ENCODE results near the gene GPD2. TPM values are rescaled to one million over a fixed set of nuclear protein-coding genes. Genes with fewer than 3 reads are reported as not detected.

Gene GPD2
- total and polyA plus RNA-seq, 2 of the 4 experiments (the other 2 are of a cell fraction) = 20.4 to 100 TPM

DNA sequence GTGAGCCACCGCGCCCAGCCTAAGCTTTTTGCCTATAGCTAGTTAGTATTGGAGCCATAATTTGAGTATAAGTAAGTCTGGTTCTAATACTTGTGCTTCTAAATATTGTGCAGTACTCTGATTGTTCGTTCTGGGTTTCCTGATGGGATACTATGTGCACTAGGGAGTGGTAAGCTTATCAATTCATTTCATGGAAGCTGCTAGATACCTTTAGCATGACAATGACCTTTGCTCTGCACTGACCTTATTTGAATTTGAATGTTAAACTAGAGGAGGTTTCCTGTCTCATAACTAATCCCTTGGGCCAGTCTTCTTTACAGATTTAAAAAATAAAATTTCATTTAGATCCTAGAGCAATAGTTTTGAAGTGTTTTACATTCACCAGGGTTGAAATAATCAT is 125.1 kb downstream of the GPD2 start:
- TF ChIP-seq FOS (IDR thresholded peaks at IDR 0.05; ENCODE audit: low read depth, low read length) (no peak), RAD21 (IDR thresholded peaks at IDR 0.05; ENCODE audit: low read length) (no peak)
- H3K4me3 ChIP-seq (ENCODE audit: insufficient read depth, low read depth, low read length) = no peak overlapping the region
- H4K20me1 ChIP-seq (ENCODE audit: insufficient read depth, low read length) = no peaks in the 10 kb centered on the region
- no peak overlapping the region for H3K4me2 ChIP-seq (ENCODE audit: low read depth, low read length)
- H3K23ac ChIP-seq (ENCODE audit: low read depth, low read length) = no peak overlapping the region
- H2BK15ac ChIP-seq (ENCODE audit: low read depth, low read length) = no peak overlapping the region
- no peak overlapping the region for H4K5ac ChIP-seq (ENCODE audit: low read depth, low read length)
- BruUV-seq (replicated peaks) = no TSS peak
- no peak overlapping the region for H2BK120ac ChIP-seq (ENCODE audit: low read depth, low read length)
- no peak overlapping the region for H2BK20ac ChIP-seq (ENCODE audit: low read depth, low read length)
- H2BK5ac ChIP-seq (ENCODE audit: low read depth, low read length, poor library complexity, severe bottlenecking) = no peak overlapping the region
- no peak overlapping the region for H3K27ac ChIP-seq (ENCODE audit: insufficient read depth, low read length)
- H3K9ac ChIP-seq (ENCODE audit: low read depth, low read length) = no peak overlapping the region
- DNase-seq (no peak), ATAC-seq (ENCODE audit: low read depth) (no peak)
- H3K4ac ChIP-seq (ENCODE audit: low read depth, low read length) = no peak overlapping the region
- H4K8ac ChIP-seq (ENCODE audit: low read depth in 2 of 2, low read length in 2 of 2) = no peak overlapping the region
- H3K4me1 ChIP-seq (ENCODE audit: control insufficient read depth, insufficient read depth, low read length) = no peaks in the 10 kb centered on the region; the same call in 1 of the 2 replicates
- dilution Hi-C loops (cut with HindIII; ENCODE audit: low sequenced_read_pairs, unreplicated experiment) (no loop called here), in situ Hi-C loops (cut with MboI; ENCODE audit: low sequenced_read_pairs) (no loop called here), intact Hi-C loops (cut with micrococcal nuclease) (no loop called here)
- no peaks in the 10 kb centered on the region for H3K9me3 ChIP-seq (ENCODE audit: control insufficient read depth, insufficient read depth, low read length)
- H2AFZ ChIP-seq (replicated peaks; ENCODE audit: low read length, poor library complexity) = no peak overlapping the region
- 0 out of 4 replicates have a peak, but pooled peaks cover 0 to 2% of the 10 kb centered on the region in 2 experiments for H3K79me1 ChIP-seq (ENCODE audit: low read depth in 1 of 2, low read length in 2 of 2)
- no CpG with 5 or more reads among the region's 3 CpGs for WGBS, 2 experiments (ENCODE audit: extremely low coverage in 2 of 2, insufficient read length in 1 of 2)
- H2AK9ac ChIP-seq (replicated peaks; ENCODE audit: low read depth, low read length, poor library complexity) = no peak overlapping the region
- no peak overlapping the region for H3K18ac ChIP-seq (ENCODE audit: low read depth, low read length)
- H4K91ac ChIP-seq (ENCODE audit: insufficient read depth, low read depth, low read length) = no peak overlapping the region
- POLR2A ChIA-PET (ENCODE audit: unreplicated experiment) = no interaction called here
- H3K56ac ChIP-seq (ENCODE audit: extremely low read depth, insufficient read depth, low read length) = no peak overlapping the region
- no peak overlapping the region for H2AK5ac ChIP-seq (ENCODE audit: low read depth, low read length)
- CTCF ChIA-PET = no interaction called here
- no peak overlapping the region for H3K14ac ChIP-seq (replicated peaks; ENCODE audit: low read depth, low read length)
- H3K27me3 ChIP-seq (ENCODE audit: control insufficient read depth, insufficient read depth, low read length) = no peaks in the 10 kb centered on the region
- H3K9me1 ChIP-seq (ENCODE audit: insufficient read depth, low read length) = no peaks in the 10 kb centered on the region
- peaks cover 4% of the 10 kb centered on the region; the same call in 1 of the 2 replicates for H3K36me3 ChIP-seq (ENCODE audit: control insufficient read depth, insufficient read depth, low read length)

Measured in IMR-90 (cell line).